ENCODE data around the gene IMMT. TPM values are rescaled to one million over a fixed set of nuclear protein-coding genes. Genes with fewer than 3 reads are reported as not detected.

The IMMT gene
- total RNA-seq, 2 donors from 2014 or later = 96.8 to 99.9 TPM

DNA sequence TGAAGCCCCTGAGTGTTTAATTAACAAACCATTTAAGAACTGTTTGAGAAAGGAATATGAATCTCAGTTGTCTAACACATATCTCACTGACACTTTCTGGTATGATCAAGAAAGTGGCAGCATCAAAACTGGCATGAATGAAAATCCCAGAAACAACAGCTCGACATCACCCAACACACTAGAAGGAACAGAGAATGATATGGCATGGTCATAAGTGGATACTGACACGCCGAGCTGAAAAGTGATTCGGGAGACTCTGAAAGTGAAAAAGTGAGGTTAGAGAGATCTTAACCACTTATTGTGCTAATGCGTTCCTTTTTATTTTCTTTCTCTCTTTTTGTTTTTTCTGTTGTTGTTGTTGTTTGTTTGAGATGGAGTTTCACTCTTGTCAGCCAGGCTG lies 41.9 kb upstream of the IMMT start:
- H3K9me3 ChIP-seq (ENCODE audit: control insufficient read depth, low read length) = no peaks in the 10 kb centered on the region
- Mint-ChIP-seq H3K27me3 (ENCODE audit: insufficient read depth) (no peaks in the 10 kb centered on the region), H3K36me3 (ENCODE audit: low read depth) (no peaks in the 10 kb centered on the region), H3K9me3 (no peaks in the 10 kb centered on the region), H3K4me3 (no peak overlapping the region), H3K4me1 (no peaks in the 10 kb centered on the region), H3K27ac (no peak overlapping the region)
- H3K27ac ChIP-seq (ENCODE audit: low read depth, low read length) = no peak overlapping the region
- no peaks in the 10 kb centered on the region for H3K27me3 ChIP-seq (ENCODE audit: control insufficient read depth, insufficient read depth, low read length, poor library complexity, severe bottlenecking)
- H3K4me1 ChIP-seq (ENCODE audit: control insufficient read depth, insufficient read depth, low read length) = no peaks in the 10 kb centered on the region
- no peak overlapping the region for H3K9ac ChIP-seq (ENCODE audit: extremely low read depth, low read length, poor library complexity, severe bottlenecking)
- H3K4me3 ChIP-seq (ENCODE audit: low read length) = no peak overlapping the region
- no peak for DNase-seq
- no peaks in the 10 kb centered on the region for H3K36me3 ChIP-seq (ENCODE audit: control insufficient read depth, insufficient read depth, low read length)
- WGBS, 2 experiments (ENCODE audit: insufficient coverage in 1 of 2, insufficient read length in 1 of 2) = 74% methylated on average over 5 of the region's 5 CpGs; no CpG with 5 or more reads in 1 of the 2 experiments
- TF ChIP-seq CTCF (conservative IDR thresholded peaks at IDR 0.05) = no peak

GRCh38 chr2:86235196-86235980 lies 40.1 kb upstream of the IMMT start:
- peak overlapping the region; percentile 47 for H3K27ac ChIP-seq (ENCODE audit: low read depth, low read length)
- H3K27me3 Mint-ChIP-seq (ENCODE audit: insufficient read depth) = no peaks in the 10 kb centered on the region
- H3K36me3 ChIP-seq (ENCODE audit: control insufficient read depth, insufficient read depth, low read length) = no peaks in the 10 kb centered on the region
- H3K9me3 Mint-ChIP-seq = no peaks in the 10 kb centered on the region
- no peaks in the 10 kb centered on the region for H3K4me1 ChIP-seq (ENCODE audit: control insufficient read depth, insufficient read depth, low read length)
- no peak for DNase-seq
- no peaks in the 10 kb centered on the region for H3K36me3 Mint-ChIP-seq (ENCODE audit: low read depth)
- TF ChIP-seq CTCF (conservative IDR thresholded peaks at IDR 0.05) = no peak
- H3K9ac ChIP-seq (ENCODE audit: extremely low read depth, low read length, poor library complexity, severe bottlenecking) = no peak overlapping the region
- WGBS, 2 experiments (ENCODE audit: insufficient coverage in 1 of 2, insufficient read length in 1 of 2) = 78 to 83% methylated on average over 10 to 12 of the region's 12 CpGs
- peaks cover 3% of the 10 kb centered on the region for H3K4me1 Mint-ChIP-seq
- H3K4me3 Mint-ChIP-seq = no peak overlapping the region
- H3K27me3 ChIP-seq (ENCODE audit: control insufficient read depth, insufficient read depth, low read length, poor library complexity, severe bottlenecking) = no peaks in the 10 kb centered on the region
- H3K4me3 ChIP-seq (ENCODE audit: low read length) = no peak overlapping the region
- no peaks in the 10 kb centered on the region for H3K9me3 ChIP-seq (ENCODE audit: control insufficient read depth, low read length)
- H3K27ac Mint-ChIP-seq = no peak overlapping the region

GRCh38 chr2:86234563-86235131 lies 39.4 kb upstream of the IMMT start:
- Histone ChIP-seq H3K36me3 (ENCODE audit: control insufficient read depth, insufficient read depth, low read length) (no peaks in the 10 kb centered on the region), H3K4me1 (ENCODE audit: control insufficient read depth, insufficient read depth, low read length) (no peaks in the 10 kb centered on the region), H3K27ac (ENCODE audit: low read depth, low read length) (no peak overlapping the region), H3K4me3 (ENCODE audit: low read length) (no peak overlapping the region), H3K27me3 (ENCODE audit: control insufficient read depth, insufficient read depth, low read length, poor library complexity, severe bottlenecking) (no peaks in the 10 kb centered on the region), H3K9me3 (ENCODE audit: control insufficient read depth, low read length) (no peaks in the 10 kb centered on the region), H3K9ac (ENCODE audit: extremely low read depth, low read length, poor library complexity, severe bottlenecking) (no peak overlapping the region)
- no peaks in the 10 kb centered on the region for H3K27me3 Mint-ChIP-seq (ENCODE audit: insufficient read depth)
- no peak overlapping the region for H3K4me3 Mint-ChIP-seq
- DNase-seq = no peak
- H3K36me3 Mint-ChIP-seq (ENCODE audit: low read depth) = no peaks in the 10 kb centered on the region
- H3K9me3 Mint-ChIP-seq = no peaks in the 10 kb centered on the region
- 90 to 100% methylated on average over 2 to 3 of the region's 3 CpGs for WGBS, 2 experiments (ENCODE audit: insufficient coverage in 1 of 2, insufficient read length in 1 of 2)
- H3K4me1 Mint-ChIP-seq = peaks cover 3% of the 10 kb centered on the region
- H3K27ac Mint-ChIP-seq = no peak overlapping the region
- no peak for TF ChIP-seq CTCF (conservative IDR thresholded peaks at IDR 0.05)
